Neural cell (in vitro differentiated cells): ENCODE results near the gene FFAR3.

Source experiments
- EP300 ChIP-seq: fragments of 450-650 bp; conservative IDR thresholded peaks from 2 replicates; pipeline ENCODE4 v1.6.1; 2014; ENCODE audit warnings: antibody characterized with exemption, mild to moderate bottlenecking, moderate library complexity; ENCODE audit not compliant: poor library complexity, severe bottlenecking
- EZH2 ChIP-seq: fragments of 200-600, 300-800 bp; shearing (Covaris generic), sonication (generic); IDR thresholded peaks from 2 replicates; pipeline ENCODE4 v1.6.1; 2014; ENCODE audit warnings: antibody characterized with exemption, low read length, borderline replicate concordance, mild to moderate bottlenecking; ENCODE audit not compliant: insufficient read depth, poor library complexity, severe bottlenecking
- POLR2AphosphoS5 ChIP-seq: IDR thresholded peaks from 2 replicates; pipeline ENCODE4 v1.6.1; 2012
- TAF1 ChIP-seq: IDR thresholded peaks from 2 replicates; pipeline ENCODE4 v1.6.1; 2012; ENCODE audit warnings: low read depth
- TF ChIP-seq, protein P1 (sequence below): fragments of 450-650 bp; IDR thresholded peaks from 2 replicates; pipeline ENCODE4 v1.5.1; 2014; ENCODE audit warnings: antibody characterized with exemption, mild to moderate bottlenecking, moderate library complexity; ENCODE audit not compliant: poor library complexity, severe bottlenecking

DNA sequence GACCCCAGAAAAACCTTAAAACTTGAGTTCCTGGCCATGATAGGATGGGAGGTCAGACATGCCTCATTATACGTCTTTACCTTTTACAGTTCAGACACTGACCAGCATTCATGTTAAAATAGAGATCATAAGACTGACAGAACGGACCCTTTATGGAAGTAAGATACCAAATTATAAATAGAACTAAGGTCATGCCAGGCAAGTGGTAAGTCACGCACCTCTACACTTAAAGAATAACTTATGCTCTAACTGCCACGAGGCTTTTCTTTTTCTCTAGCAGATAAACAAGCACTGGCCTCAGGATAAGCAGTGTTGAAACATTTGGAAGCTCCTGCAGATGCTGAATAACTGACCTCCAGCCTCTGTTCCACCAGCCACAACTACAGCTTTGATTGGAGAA, 41.0 kb downstream of the FFAR3 start:
- TF ChIP-seq, protein P1, sequence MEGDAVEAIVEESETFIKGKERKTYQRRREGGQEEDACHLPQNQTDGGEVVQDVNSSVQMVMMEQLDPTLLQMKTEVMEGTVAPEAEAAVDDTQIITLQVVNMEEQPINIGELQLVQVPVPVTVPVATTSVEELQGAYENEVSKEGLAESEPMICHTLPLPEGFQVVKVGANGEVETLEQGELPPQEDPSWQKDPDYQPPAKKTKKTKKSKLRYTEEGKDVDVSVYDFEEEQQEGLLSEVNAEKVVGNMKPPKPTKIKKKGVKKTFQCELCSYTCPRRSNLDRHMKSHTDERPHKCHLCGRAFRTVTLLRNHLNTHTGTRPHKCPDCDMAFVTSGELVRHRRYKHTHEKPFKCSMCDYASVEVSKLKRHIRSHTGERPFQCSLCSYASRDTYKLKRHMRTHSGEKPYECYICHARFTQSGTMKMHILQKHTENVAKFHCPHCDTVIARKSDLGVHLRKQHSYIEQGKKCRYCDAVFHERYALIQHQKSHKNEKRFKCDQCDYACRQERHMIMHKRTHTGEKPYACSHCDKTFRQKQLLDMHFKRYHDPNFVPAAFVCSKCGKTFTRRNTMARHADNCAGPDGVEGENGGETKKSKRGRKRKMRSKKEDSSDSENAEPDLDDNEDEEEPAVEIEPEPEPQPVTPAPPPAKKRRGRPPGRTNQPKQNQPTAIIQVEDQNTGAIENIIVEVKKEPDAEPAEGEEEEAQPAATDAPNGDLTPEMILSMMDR = no peak
- TF ChIP-seq TAF1 = no peak
- no peak for TF ChIP-seq EP300
- TF ChIP-seq EZH2 = no peak
- no peak for TF ChIP-seq POLR2AphosphoS5
